Measurements from ENCODE around the gene SPON1.

SPON1 gene

DNA sequence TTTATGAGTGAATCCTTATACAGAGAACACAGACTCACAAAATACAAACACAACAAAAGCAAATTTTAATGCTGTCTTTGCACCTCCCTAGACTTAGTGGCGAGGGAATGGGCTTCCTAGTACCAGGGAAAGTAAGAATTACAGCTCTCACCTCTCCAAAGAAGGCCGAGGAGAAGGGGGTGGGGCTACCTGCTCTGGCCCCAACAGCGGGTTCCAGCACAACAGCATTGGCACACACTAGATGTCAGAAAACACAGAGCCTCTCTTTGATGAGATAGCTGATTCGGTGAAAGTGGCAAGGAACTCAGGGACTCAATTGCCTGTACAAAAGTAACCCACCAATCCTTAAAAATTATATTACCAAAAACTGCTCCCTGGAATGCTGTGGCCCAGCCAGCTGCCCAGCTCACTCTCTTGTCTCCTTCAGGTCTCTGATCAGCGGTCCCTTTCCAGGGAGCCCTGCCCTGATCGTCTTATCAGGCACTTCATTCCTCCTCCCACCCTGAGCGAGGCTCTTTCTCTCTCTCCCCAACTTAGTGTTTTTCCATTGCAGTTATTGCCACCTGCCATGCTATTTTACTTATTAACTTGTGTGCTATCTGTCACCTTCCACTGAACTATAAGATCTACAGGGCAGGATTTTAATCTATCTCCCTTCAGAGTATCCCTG, 30.7 kb downstream of the SPON1 start:
- no peak for ATAC-seq (ENCODE audit: insufficient read depth, low read depth)

DNA sequence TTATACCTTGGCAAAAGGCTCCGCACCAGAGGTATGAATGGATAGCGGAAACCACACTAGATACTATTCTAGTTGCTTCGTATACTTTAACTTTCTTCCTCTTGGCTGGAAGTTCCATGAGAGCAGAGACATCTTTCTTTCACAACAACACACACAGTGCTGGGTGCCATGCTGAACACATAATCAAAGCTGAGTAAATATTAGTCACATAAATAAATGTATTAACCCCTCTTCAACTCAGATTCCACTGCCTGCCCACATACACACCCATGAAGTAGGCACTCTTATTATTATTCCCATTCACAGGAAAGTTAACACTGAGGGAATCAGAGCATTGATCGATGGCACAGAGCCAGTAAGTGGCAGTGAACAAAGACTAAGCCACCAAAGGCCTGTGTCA, 35.4 kb downstream of the SPON1 start:
- no peaks in the 10 kb centered on the region for H3K79me2 ChIP-seq (ENCODE audit: insufficient read depth, low read length)
- ATAC-seq (ENCODE audit: insufficient read depth, low read depth) = no peak

More for the DNA sequence above, 30.7 kb downstream of the SPON1 start:
- Histone ChIP-seq H3K4me2 (ENCODE audit: insufficient read depth, low read length) (no peak overlapping the region), H4K20me1 (ENCODE audit: insufficient read depth, low read length) (no peaks in the 10 kb centered on the region), H3K27me3 (ENCODE audit: insufficient read depth, low read length, poor library complexity) (peaks cover 10% of the 10 kb centered on the region), H3K79me2 (ENCODE audit: insufficient read depth, low read length) (no peaks in the 10 kb centered on the region), H2AFZ (ENCODE audit: low read depth, low read length) (no peak overlapping the region), H3K36me3 (ENCODE audit: insufficient read depth, low read length) (no peaks in the 10 kb centered on the region), H3K4me3 (ENCODE audit: low read depth in 1 of 2, low read length in 2 of 2) (no peak overlapping the region), H3K4me1 (ENCODE audit: insufficient read depth, low read length) (no peaks in the 10 kb centered on the region), H3K9me3 (ENCODE audit: insufficient read depth, low read length, severe bottlenecking) (no peaks in the 10 kb centered on the region), H3K9ac (ENCODE audit: low read depth, low read length) (no peak overlapping the region), H3K27ac (ENCODE audit: low read length) (no peak overlapping the region)
- DNase-seq = no peak
- TF ChIP-seq EZH2 (IDR thresholded peaks at IDR 0.05; ENCODE audit: borderline replicate concordance, low read depth, low read length, severe bottlenecking) = no peak
- TF ChIP-seq, protein P1, sequence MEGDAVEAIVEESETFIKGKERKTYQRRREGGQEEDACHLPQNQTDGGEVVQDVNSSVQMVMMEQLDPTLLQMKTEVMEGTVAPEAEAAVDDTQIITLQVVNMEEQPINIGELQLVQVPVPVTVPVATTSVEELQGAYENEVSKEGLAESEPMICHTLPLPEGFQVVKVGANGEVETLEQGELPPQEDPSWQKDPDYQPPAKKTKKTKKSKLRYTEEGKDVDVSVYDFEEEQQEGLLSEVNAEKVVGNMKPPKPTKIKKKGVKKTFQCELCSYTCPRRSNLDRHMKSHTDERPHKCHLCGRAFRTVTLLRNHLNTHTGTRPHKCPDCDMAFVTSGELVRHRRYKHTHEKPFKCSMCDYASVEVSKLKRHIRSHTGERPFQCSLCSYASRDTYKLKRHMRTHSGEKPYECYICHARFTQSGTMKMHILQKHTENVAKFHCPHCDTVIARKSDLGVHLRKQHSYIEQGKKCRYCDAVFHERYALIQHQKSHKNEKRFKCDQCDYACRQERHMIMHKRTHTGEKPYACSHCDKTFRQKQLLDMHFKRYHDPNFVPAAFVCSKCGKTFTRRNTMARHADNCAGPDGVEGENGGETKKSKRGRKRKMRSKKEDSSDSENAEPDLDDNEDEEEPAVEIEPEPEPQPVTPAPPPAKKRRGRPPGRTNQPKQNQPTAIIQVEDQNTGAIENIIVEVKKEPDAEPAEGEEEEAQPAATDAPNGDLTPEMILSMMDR (IDR thresholded peaks at IDR 0.05; ENCODE audit: borderline replicate concordance, extremely low read depth, low read length, poor library complexity, severe bottlenecking) = no peak

DNA sequence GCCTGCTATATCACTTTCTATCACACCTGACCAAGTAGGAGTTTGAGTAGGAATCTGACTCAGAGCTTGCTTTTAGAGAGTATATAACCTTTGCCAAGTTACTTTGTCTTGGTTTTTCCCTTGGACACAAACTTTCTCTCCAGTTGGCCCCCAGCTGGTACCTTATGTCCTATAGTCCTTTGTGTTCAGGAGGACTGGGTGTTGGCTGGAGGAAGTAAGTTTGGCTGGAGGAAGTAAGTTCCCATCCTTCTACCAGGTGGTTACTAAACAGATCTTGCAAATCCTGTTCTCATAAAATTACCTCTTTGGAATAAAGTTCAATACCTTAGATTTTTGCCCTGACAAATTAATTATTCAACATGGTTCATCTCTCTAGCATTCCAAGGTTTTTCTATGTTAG, 37.2 kb downstream of the SPON1 start:
- Histone ChIP-seq H3K4me2 (ENCODE audit: insufficient read depth, low read length) (no peak overlapping the region), H3K9me3 (ENCODE audit: insufficient read depth, low read length, severe bottlenecking) (no peaks in the 10 kb centered on the region), H3K27me3 (ENCODE audit: insufficient read depth, low read length, poor library complexity) (peaks cover 10% of the 10 kb centered on the region), H3K4me1 (ENCODE audit: insufficient read depth, low read length) (no peaks in the 10 kb centered on the region), H3K79me2 (ENCODE audit: insufficient read depth, low read length) (no peaks in the 10 kb centered on the region), H3K27ac (ENCODE audit: low read length) (no peak overlapping the region), H2AFZ (ENCODE audit: low read depth, low read length) (no peak overlapping the region), H4K20me1 (ENCODE audit: insufficient read depth, low read length) (no peaks in the 10 kb centered on the region), H3K9ac (ENCODE audit: low read depth, low read length) (no peak overlapping the region), H3K4me3 (ENCODE audit: low read depth in 1 of 2, low read length in 2 of 2) (no peak overlapping the region), H3K36me3 (ENCODE audit: insufficient read depth, low read length) (no peaks in the 10 kb centered on the region)
- no peak for ATAC-seq (ENCODE audit: insufficient read depth, low read depth)
- DNase-seq = no peak
- no peak for TF ChIP-seq EZH2 (IDR thresholded peaks at IDR 0.05; ENCODE audit: borderline replicate concordance, low read depth, low read length, severe bottlenecking)
- TF ChIP-seq, protein P1 (IDR thresholded peaks at IDR 0.05; ENCODE audit: borderline replicate concordance, extremely low read depth, low read length, poor library complexity, severe bottlenecking) = no peak

More for the DNA sequence above, 35.4 kb downstream of the SPON1 start:
- Histone ChIP-seq H3K4me1 (ENCODE audit: insufficient read depth, low read length) (no peaks in the 10 kb centered on the region), H3K4me2 (ENCODE audit: insufficient read depth, low read length) (no peak overlapping the region), H3K4me3 (ENCODE audit: low read depth in 1 of 2, low read length in 2 of 2) (no peak overlapping the region), H3K9ac (ENCODE audit: low read depth, low read length) (no peak overlapping the region), H3K36me3 (ENCODE audit: insufficient read depth, low read length) (no peaks in the 10 kb centered on the region), H2AFZ (ENCODE audit: low read depth, low read length) (no peak overlapping the region), H3K27me3 (ENCODE audit: insufficient read depth, low read length, poor library complexity) (peaks cover 10% of the 10 kb centered on the region), H4K20me1 (ENCODE audit: insufficient read depth, low read length) (no peaks in the 10 kb centered on the region), H3K9me3 (ENCODE audit: insufficient read depth, low read length, severe bottlenecking) (no peaks in the 10 kb centered on the region), H3K27ac (ENCODE audit: low read length) (no peak overlapping the region)
- no peak for DNase-seq
- TF ChIP-seq, protein P1 (IDR thresholded peaks at IDR 0.05; ENCODE audit: borderline replicate concordance, extremely low read depth, low read length, poor library complexity, severe bottlenecking) = no peak
- TF ChIP-seq EZH2 (IDR thresholded peaks at IDR 0.05; ENCODE audit: borderline replicate concordance, low read depth, low read length, severe bottlenecking) = no peak
